Colon (tissue), 2 donors: ENCODE data around the gene CCDC69.
A peak's percentile ranks its signal among the peaks of the same experiment; 100 is the strongest.
"Not testable (repeated sequence)": the region's sequence is repeated elsewhere in the genome, so short reads cannot be mapped to it uniquely, and the experiment has no call there.

Experiments used
- FAIRE-seq: peaks from 2 replicates; lab custom pipeline; 2012; peaks lifted over from hg19 to GRCh38; lab: Jason Lieb, UNC
- donor health status: control.
- donor health status: control.

The CCDC69 gene, protein sequence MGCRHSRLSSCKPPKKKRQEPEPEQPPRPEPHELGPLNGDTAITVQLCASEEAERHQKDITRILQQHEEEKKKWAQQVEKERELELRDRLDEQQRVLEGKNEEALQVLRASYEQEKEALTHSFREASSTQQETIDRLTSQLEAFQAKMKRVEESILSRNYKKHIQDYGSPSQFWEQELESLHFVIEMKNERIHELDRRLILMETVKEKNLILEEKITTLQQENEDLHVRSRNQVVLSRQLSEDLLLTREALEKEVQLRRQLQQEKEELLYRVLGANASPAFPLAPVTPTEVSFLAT

GRCh38 chr5:151223447-151224264 is at the start of gene CCDC69:
CCDC69 (minus strand) TSS chr5:151224092; CDS start chr5:151223970, 122 bp downstream.
- no peak for FAIRE-seq

- no peak for FAIRE-seq
These were observed 47.4 kb upstream of the CCDC69 start for GRCh38 chr5:151271336-151271735.

DNA sequence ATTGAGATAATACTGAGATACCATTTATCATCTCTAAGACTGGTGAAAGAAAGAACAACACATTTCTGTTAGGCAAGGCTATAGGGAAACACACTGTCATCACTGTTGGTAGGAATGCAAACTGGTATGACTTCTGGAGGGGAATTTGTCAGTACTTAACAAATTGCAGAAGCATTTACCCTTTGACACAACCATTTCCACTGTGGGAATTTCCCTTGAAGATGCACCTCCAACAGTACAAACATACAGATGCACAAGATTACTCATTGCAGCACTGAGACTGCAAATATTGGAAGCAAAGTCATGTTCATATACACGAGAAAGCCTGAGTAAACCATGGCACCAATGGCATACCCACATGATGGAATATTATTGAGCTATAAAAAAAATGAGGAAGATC is 46.7 kb upstream of the CCDC69 start:
- FAIRE-seq: no peak

GRCh38 chr5:151267491-151268260 is 43.8 kb upstream of the CCDC69 start:
- FAIRE-seq: no peak

- FAIRE-seq: no peak
These were observed 40.2 kb upstream of the CCDC69 start for GRCh38 chr5:151264113-151264512.

DNA sequence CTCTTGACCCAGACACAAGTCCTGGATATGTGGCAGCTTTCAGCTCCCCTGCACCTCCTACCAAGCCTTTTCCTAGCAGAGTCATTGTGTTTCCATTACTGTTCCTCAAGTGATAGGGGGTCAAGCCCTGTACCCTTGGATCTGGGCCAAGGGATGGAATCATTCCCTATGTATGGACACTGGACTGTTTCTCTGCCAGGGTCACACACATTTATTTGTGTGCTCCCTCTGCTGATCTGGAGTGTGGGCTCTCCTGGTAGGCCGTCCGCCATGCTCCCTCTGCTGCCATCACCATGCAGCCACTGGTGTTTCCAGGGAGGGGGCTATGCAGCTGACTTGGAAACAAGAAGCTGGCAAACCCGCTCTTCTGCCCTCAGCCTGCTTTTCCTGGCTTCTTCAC is 38.6 kb upstream of the CCDC69 start:
- FAIRE-seq: no peak

DNA sequence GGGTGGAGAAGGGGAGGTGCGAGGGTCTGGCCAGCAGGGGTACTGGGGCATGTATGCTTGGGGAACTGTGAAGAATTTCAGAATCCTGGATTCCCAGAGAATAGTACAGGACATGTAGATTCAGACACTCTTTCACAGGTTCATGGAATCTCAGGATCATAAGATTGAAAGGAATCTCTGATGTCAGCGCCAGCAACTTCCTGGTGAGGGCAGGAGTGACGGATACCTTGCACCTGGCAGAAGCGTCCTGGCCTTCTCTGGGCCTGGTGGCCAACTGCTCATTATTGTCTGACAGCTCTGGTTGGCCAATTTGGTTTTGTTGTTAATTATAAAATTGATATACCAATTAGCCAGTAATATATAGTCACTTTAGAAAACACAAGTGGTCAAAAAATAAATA is 36.0 kb upstream of the CCDC69 start:
- no peak for FAIRE-seq

DNA sequence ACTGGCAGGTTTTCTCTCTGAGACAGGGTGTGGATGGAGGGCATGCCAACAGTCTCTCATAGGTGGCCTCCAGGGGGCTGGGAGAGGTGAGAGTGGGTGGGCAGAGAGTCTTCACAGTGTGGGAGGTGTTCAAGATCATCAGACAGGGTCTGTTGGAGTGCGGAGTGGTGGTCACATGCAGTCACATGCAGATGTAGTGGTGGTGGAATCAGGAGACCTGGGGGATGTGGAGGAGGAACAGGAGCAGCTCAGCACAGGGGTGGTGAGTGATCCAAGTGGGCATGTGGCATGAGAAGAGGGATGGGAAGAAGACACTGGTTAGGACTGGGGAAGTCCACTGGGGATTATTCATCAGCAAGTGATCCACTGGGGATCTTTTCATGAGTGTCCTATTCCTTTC is 34.9 kb upstream of the CCDC69 start:
- FAIRE-seq: no peak

DNA sequence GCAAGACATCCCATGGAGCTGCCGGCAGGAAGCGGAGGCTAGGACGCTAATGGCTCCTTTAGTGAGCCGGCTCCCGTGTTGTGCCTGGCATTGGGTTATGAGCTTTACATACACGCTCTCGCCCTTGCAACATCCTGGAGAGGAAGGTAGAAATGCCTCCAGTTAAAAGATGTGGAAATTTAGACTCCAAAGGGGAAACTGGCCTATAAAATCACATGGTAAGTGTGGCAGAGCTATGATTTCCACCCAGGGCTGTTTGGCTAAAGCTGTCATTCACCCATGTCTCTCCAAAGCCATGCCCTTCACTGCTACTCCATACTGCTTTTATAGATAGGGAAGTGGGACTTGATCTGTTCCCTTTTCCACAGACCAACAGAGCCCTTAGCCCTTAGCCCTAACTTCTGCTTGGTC is 34.3 kb upstream of the CCDC69 start:
- FAIRE-seq: no peak

- FAIRE-seq: no peak
These were observed 33.9 kb upstream of the CCDC69 start for GRCh38 chr5:151257731-151258181.

DNA sequence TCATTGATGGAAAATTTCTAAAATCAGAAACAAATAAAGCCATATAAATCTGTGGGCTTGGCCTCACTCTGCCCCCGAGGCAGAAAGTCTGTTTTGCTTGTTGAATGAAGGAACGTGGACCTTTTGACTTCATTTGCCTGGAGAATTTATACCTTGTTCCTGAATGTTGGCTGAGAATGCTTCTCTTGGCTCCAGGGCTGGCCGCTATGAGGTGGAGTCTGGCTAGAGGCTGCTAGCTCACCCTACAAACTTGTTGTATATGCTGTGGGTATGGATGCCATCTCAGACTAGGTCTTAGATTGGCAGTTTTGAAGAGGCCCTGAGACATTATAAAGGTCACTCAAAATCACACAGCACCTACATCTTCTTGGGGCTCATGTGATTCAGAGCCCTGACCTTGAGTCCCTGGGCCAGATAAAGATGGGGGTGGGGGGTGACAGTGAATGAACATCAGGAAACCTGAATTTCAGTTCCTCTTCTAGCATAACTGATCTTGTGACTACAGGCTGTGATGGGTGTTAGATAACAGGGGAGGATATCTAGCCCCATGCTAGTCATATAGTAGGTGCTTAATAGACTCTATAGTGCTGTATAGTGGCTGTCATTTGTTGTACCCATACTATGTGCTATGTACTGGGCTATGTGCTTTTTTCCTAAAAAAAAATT is 31.9 kb upstream of the CCDC69 start:
- no peak for FAIRE-seq

GRCh38 chr5:151254990-151255389 is 31.1 kb upstream of the CCDC69 start:
- FAIRE-seq: not testable (repeated sequence)

- no peak for FAIRE-seq
These were observed 30.7 kb upstream of the CCDC69 start for GRCh38 chr5:151254556-151254955.

DNA sequence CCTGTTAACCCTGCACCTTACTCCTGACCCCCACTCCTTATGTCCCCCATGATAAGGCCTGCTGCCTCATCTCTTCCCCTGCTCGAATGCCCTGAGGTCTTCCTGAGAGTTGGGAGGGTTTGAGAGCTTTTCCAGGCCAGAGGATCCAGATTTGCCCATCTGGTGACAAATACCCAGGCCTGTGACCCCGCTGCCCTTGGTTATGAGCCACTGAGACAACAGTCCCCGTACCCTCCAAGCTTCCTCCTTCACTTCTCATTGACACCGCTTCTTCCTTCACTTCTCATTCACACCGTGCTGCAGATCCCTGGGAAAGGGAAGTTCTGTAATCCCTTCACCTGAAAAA is 29.7 kb upstream of the CCDC69 start:
- FAIRE-seq: no peak

DNA sequence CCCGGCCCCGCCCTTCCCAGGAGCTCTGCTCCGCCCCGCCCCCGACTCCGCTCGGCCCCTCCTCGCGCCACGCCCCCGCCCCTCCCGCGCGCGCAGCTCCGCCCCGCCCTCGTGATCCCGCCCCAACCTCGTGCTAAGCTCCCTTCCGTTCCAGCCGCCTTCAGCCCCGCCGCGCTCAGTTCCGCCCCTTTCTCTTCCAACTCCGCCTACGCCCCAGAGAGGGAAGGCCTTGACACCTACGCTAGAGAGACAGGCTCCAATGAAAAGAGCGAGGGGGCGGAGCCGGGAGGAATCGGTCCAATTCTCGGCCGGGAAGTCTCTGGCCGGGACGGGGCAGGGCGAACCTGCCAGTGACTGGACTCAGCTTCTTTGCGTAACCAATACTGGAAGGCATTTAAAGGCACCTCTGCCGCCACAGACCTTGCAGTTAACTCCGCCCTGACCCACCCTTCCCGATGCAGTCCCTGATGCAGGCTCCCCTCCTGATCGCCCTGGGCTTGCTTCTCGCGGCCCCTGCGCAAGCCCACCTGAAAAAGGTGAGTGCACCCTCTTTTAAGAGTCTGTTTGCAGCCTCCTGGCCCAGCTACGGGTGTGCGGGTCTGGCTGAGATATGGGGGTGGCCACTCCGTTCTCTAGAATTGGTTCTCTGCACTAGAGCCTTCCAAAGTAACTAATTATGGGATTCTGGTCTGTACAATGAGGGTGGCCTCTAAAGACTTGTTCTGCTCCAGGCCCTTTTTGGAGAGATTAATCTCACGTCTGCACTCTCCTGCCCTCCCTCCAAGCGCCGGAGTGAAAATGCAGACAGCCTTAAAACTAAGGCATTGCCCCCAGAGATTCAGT is 29.1 kb upstream of the CCDC69 start, which contains the start of gene GM2A:
Gene GM2A (plus strand): TSS at position 424 of the 843 bp plus-strand sequence. CDS start 32 bp downstream, at position 456.
- FAIRE-seq: peak; percentile 36

DNA sequence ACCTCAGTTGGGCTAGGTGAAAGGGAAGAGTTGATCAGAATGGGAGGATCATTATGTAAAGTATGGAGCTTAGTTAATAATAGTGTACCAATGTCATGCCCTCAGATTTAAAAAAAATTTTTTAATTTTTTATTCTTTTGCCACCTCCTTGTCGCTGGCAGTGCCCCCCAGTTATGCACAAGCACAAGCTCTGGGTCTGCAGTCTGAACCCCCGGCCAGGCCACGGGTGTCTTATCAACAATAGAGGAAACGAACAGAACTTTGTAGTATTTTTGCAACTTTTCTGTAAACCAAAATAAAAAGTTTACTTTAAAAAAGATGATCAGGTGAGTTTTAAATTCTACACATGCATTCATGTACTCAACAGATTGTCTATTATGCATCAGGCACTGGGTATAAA is 27.7 kb upstream of the CCDC69 start:
- FAIRE-seq: no peak

- FAIRE-seq: no peak
These were observed 27.2 kb upstream of the CCDC69 start for GRCh38 chr5:151251001-151251551.

- FAIRE-seq: no peak
These were observed 26.6 kb upstream of the CCDC69 start for GRCh38 chr5:151250346-151251000.

- FAIRE-seq: no peak
These were observed 25.4 kb upstream of the CCDC69 start for GRCh38 chr5:151249281-151249680.

GRCh38 chr5:151248651-151249050 is 24.8 kb upstream of the CCDC69 start:
- no peak for FAIRE-seq
